ENCODE data around the gene BPIFA1. TPM values are rescaled to one million over a fixed set of nuclear protein-coding genes. Genes with fewer than 3 reads are reported as not detected.

Gene BPIFA1
- polyA plus RNA-seq, 1 of the 3 experiments (the other 2 are of a cell fraction), result not detected

DNA sequence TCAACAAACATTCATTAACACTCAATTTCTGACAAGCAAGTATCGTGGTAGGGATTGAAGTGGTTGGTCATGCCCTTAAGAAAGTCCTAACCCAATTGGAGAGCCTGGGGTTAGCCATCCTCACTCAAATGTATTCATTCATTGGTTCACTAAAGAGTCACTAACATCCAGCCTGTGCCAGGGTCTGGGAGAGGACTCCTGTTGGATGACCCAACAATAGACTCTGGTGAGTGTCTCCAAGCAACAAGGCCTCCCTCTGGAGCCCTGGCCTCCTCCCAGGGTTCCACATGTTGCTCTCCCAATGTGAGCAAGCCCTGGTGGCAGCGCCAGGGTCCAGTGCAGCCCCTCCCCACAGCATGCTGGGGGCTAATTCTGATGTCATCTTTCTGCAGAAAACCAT lies 18.7 kb upstream of the BPIFA1 start, which contains the start of gene BPIFA3 (continued):
- no peak for TF ChIP-seq USF1 (IDR thresholded peaks at IDR 0.05; ENCODE audit: borderline replicate concordance, low read depth)
- no peak for TF ChIP-seq RFX5 (IDR thresholded peaks at IDR 0.05; ENCODE audit: low read length)
- TF ChIP-seq MXI1 (IDR thresholded peaks at IDR 0.05; ENCODE audit: low read depth, low read length), result no peak

GRCh38 chr20:33224399-33224798 lies 11.4 kb upstream of the BPIFA1 start:
- H4K20me1 ChIP-seq (ENCODE audit: insufficient read depth), result no peaks in the 10 kb centered on the region
- H3K4me2 ChIP-seq, result no peak overlapping the region
- peaks cover 6% of the 10 kb centered on the region; the same call in 1 of the 2 replicates for H3K27me3 ChIP-seq (ENCODE audit: insufficient read depth)
- CTCF ChIA-PET, result interaction anchor here (2.0 kb wide), 1 partner anchor 38 kb away, joined by 5 read pairs; no protein-coding TSS in a partner anchor
- no peak overlapping the region for H2AFZ ChIP-seq (ENCODE audit: low read depth)
- H3K79me2 ChIP-seq (ENCODE audit: insufficient read depth), result no peaks in the 10 kb centered on the region
- no peaks in the 10 kb centered on the region for H3K4me1 ChIP-seq (ENCODE audit: control insufficient read depth in 1 of 2, insufficient read depth in 2 of 2, low read depth in 1 of 2, low read length in 1 of 2)
- no peak for DNase-seq
- no peak overlapping the region for H3K9ac ChIP-seq
- 34% methylated on average over 4 of the region's 4 CpGs for WGBS (ENCODE audit: low lambda C conversion rate)
- POLR2A ChIA-PET, result no interaction called here
- H3K36me3 ChIP-seq (replicated peaks in 1 of 2; ENCODE audit: control insufficient read depth in 1 of 2, insufficient read depth in 2 of 2, low read length in 1 of 2), result no peaks in the 10 kb centered on the region
- H3K4me3 ChIP-seq (ENCODE audit: low read depth in 2 of 2, low read length in 1 of 2), result no peak overlapping the region
- no peaks in the 10 kb centered on the region for H3K9me2 ChIP-seq
- H3F3A ChIP-seq (replicated peaks; ENCODE audit: insufficient read depth), result no peaks in the 10 kb centered on the region
- no peak overlapping the region for H3K27ac ChIP-seq (ENCODE audit: low read depth in 2 of 2, low read length in 1 of 2)
- no peaks in the 10 kb centered on the region for H3K9me3 ChIP-seq
- no peak for TF ChIP-seq EZH2phosphoT487 (IDR thresholded peaks at IDR 0.05; ENCODE audit: borderline replicate concordance, low read depth)

DNA sequence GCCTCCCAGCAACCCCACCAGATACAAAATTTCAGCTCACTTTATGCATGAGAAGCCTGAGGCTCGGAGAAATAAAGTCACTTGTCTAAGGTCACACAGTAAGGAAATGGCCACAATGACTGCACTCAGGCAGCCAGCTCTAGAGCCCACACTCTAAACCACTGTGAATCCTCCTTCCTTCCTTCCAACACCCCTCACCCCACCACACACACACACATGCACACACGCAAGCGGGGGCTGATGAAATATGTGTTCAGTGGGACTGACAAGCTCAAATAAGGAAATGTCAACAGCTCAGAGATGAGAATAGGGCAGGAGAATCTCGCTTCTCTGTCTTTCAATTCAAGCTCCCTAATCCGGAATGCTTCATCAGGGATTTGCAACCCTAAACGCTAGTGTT lies 6.0 kb upstream of the BPIFA1 start:
- no peak for DNase-seq
- H3K4me1 ChIP-seq (ENCODE audit: control insufficient read depth in 1 of 2, insufficient read depth in 2 of 2, low read depth in 1 of 2, low read length in 1 of 2), result no peaks in the 10 kb centered on the region
- H3F3A ChIP-seq (replicated peaks; ENCODE audit: insufficient read depth), result no peaks in the 10 kb centered on the region
- peaks cover 19% of the 10 kb centered on the region; the same call in 1 of the 2 replicates for H3K27me3 ChIP-seq (ENCODE audit: insufficient read depth)
- no peak overlapping the region for H3K4me3 ChIP-seq (ENCODE audit: low read depth in 2 of 2, low read length in 1 of 2)
- no peaks in the 10 kb centered on the region for H3K36me3 ChIP-seq (replicated peaks in 1 of 2; ENCODE audit: control insufficient read depth in 1 of 2, insufficient read depth in 2 of 2, low read length in 1 of 2)
- no peak overlapping the region for H3K27ac ChIP-seq (ENCODE audit: low read depth in 2 of 2, low read length in 1 of 2)
- no peaks in the 10 kb centered on the region for H3K9me3 ChIP-seq
- 12% methylated on average over 6 of the region's 6 CpGs for WGBS (ENCODE audit: low lambda C conversion rate)
- H3K9me2 ChIP-seq, result no peaks in the 10 kb centered on the region
- H4K20me1 ChIP-seq (ENCODE audit: insufficient read depth), result no peaks in the 10 kb centered on the region
- TF ChIP-seq, protein P1, sequence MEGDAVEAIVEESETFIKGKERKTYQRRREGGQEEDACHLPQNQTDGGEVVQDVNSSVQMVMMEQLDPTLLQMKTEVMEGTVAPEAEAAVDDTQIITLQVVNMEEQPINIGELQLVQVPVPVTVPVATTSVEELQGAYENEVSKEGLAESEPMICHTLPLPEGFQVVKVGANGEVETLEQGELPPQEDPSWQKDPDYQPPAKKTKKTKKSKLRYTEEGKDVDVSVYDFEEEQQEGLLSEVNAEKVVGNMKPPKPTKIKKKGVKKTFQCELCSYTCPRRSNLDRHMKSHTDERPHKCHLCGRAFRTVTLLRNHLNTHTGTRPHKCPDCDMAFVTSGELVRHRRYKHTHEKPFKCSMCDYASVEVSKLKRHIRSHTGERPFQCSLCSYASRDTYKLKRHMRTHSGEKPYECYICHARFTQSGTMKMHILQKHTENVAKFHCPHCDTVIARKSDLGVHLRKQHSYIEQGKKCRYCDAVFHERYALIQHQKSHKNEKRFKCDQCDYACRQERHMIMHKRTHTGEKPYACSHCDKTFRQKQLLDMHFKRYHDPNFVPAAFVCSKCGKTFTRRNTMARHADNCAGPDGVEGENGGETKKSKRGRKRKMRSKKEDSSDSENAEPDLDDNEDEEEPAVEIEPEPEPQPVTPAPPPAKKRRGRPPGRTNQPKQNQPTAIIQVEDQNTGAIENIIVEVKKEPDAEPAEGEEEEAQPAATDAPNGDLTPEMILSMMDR (IDR thresholded peaks at IDR 0.05), result no peak
- TF ChIP-seq PBX3 (IDR thresholded peaks at IDR 0.05) (no peak), POLR2AphosphoS5 (IDR thresholded peaks at IDR 0.05; ENCODE audit: low read depth, low read length) (no peak), RCOR1 (IDR thresholded peaks at IDR 0.05; ENCODE audit: low read length) (no peak), GABPA (IDR thresholded peaks at IDR 0.05; ENCODE audit: low read depth) (no peak), RXRA (IDR thresholded peaks at IDR 0.05; ENCODE audit: borderline replicate concordance, low read depth) (no peak), SIN3A (IDR thresholded peaks at IDR 0.05; ENCODE audit: borderline replicate concordance, low read depth, low read length) (no peak), USF1 (IDR thresholded peaks at IDR 0.05; ENCODE audit: borderline replicate concordance, low read depth) (no peak)
- TF ChIP-seq, protein P2, sequence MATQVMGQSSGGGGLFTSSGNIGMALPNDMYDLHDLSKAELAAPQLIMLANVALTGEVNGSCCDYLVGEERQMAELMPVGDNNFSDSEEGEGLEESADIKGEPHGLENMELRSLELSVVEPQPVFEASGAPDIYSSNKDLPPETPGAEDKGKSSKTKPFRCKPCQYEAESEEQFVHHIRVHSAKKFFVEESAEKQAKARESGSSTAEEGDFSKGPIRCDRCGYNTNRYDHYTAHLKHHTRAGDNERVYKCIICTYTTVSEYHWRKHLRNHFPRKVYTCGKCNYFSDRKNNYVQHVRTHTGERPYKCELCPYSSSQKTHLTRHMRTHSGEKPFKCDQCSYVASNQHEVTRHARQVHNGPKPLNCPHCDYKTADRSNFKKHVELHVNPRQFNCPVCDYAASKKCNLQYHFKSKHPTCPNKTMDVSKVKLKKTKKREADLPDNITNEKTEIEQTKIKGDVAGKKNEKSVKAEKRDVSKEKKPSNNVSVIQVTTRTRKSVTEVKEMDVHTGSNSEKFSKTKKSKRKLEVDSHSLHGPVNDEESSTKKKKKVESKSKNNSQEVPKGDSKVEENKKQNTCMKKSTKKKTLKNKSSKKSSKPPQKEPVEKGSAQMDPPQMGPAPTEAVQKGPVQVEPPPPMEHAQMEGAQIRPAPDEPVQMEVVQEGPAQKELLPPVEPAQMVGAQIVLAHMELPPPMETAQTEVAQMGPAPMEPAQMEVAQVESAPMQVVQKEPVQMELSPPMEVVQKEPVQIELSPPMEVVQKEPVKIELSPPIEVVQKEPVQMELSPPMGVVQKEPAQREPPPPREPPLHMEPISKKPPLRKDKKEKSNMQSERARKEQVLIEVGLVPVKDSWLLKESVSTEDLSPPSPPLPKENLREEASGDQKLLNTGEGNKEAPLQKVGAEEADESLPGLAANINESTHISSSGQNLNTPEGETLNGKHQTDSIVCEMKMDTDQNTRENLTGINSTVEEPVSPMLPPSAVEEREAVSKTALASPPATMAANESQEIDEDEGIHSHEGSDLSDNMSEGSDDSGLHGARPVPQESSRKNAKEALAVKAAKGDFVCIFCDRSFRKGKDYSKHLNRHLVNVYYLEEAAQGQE (IDR thresholded peaks at IDR 0.05; ENCODE audit: low read depth, low read length), result no peak
- no peak overlapping the region for H3K4me2 ChIP-seq
- H3K79me2 ChIP-seq (ENCODE audit: insufficient read depth), result no peaks in the 10 kb centered on the region
- POLR2A ChIA-PET, result no interaction called here
- CTCF ChIA-PET, result interaction anchor here (1.0 to 1.5 kb wide), 3 partner anchors 18 to 328 kb away, joined by 3 to 7 read pairs (median 4); no protein-coding TSS in a partner anchor
- H2AFZ ChIP-seq (ENCODE audit: low read depth), result no peak overlapping the region
- no peak overlapping the region for H3K9ac ChIP-seq
